ENCODE data around the gene ENG. TPM values are rescaled to one million over a fixed set of nuclear protein-coding genes. Genes with fewer than 3 reads are reported as not detected.
A peak's percentile ranks its signal among the peaks of the same experiment; 100 is the strongest.
"Not testable (repeated sequence)": the region's sequence is repeated elsewhere in the genome, so short reads cannot be mapped to it uniquely, and the experiment has no call there.

Gene ENG
- total RNA-seq, 3 donors from 2014 or later (not counting 1 experiment from before 2014, with no cell fraction given) = 8.5 to 13.6 (median 12.3) TPM

GRCh38 chr9:127781806-127782205, 72.7 kb downstream of the ENG start:
- Histone ChIP-seq H3K4me3 (ENCODE audit: low read length) (no peak overlapping the region), H3K27me3 (ENCODE audit: control insufficient read depth, insufficient read depth, low read length) (no peaks in the 10 kb centered on the region), H3K27ac (ENCODE audit: low read length) (peak overlapping the region; percentile 83), H3K36me3 (ENCODE audit: control insufficient read depth, insufficient read depth, low read length) (no peaks in the 10 kb centered on the region), H3K9me3 (ENCODE audit: control insufficient read depth, insufficient read depth, low read length) (no peaks in the 10 kb centered on the region), H3K4me1 (ENCODE audit: control insufficient read depth, insufficient read depth, low read length) (peaks cover 76% of the 10 kb centered on the region)
- peaks cover 60 to 78% of the 10 kb centered on the region in 2 donors for H3K4me1 Mint-ChIP-seq
- TF ChIP-seq, protein P1, sequence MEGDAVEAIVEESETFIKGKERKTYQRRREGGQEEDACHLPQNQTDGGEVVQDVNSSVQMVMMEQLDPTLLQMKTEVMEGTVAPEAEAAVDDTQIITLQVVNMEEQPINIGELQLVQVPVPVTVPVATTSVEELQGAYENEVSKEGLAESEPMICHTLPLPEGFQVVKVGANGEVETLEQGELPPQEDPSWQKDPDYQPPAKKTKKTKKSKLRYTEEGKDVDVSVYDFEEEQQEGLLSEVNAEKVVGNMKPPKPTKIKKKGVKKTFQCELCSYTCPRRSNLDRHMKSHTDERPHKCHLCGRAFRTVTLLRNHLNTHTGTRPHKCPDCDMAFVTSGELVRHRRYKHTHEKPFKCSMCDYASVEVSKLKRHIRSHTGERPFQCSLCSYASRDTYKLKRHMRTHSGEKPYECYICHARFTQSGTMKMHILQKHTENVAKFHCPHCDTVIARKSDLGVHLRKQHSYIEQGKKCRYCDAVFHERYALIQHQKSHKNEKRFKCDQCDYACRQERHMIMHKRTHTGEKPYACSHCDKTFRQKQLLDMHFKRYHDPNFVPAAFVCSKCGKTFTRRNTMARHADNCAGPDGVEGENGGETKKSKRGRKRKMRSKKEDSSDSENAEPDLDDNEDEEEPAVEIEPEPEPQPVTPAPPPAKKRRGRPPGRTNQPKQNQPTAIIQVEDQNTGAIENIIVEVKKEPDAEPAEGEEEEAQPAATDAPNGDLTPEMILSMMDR (IDR thresholded peaks at IDR 0.05) = no peak
- H3K27ac Mint-ChIP-seq = peak overlapping the region; percentile 95 to 98
- DNase-seq (no peak), ATAC-seq (no peak)
- intact Hi-C loops (cut with micrococcal nuclease) = loop anchor here (2.0 kb wide), 1 partner anchor 123 kb away; no protein-coding TSS in a partner anchor
- H3K36me3 Mint-ChIP-seq = no peaks in the 10 kb centered on the region
- H3K27me3 Mint-ChIP-seq (ENCODE audit: low read depth in 2 of 2) = no peaks in the 10 kb centered on the region
- peak overlapping the region; percentile 50 for H3K4me3 Mint-ChIP-seq
- H3K9me3 Mint-ChIP-seq = no peaks in the 10 kb centered on the region
- 85% methylated on average over 4 of the region's 4 CpGs for WGBS (ENCODE audit: insufficient coverage)

DNA sequence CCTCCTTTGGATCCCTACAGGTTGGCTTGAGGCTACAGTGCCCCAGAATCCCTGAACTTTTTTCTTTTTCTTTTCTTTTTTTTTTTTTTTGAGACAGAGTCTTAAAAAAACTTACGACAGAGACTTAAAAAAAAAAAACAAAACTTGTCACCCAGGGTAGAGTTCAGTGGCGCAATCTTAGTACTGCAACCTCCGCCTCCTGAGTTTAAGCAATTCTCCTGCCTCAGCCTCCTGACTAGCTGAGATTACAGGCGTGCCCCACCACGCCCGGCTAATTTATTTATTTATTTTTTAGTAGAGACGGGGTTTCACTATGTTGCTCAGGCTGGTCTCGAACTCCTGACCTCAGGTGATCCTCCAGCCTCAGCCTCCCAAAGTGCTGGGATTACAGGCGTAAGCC, 73.5 kb downstream of the ENG start:
- peak overlapping the region; percentile 83 for H3K27ac ChIP-seq (ENCODE audit: low read length)
- WGBS (ENCODE audit: insufficient coverage) = 56% methylated on average over 6 of the region's 9 CpGs
- not testable (repeated sequence) for H3K4me3 ChIP-seq (ENCODE audit: low read length); ATAC-seq; H3K9me3 Mint-ChIP-seq; H3K27me3 Mint-ChIP-seq (ENCODE audit: low read depth in 2 of 2); H3K9me3 ChIP-seq (ENCODE audit: control insufficient read depth, insufficient read depth, low read length); H3K36me3 Mint-ChIP-seq; H3K27me3 ChIP-seq (ENCODE audit: control insufficient read depth, insufficient read depth, low read length); H3K36me3 ChIP-seq (ENCODE audit: control insufficient read depth, insufficient read depth, low read length)
- DNase-seq = peak in 1 of 2 donors; percentile 54
- Mint-ChIP-seq H3K4me1 (peaks cover 62 to 82% of the 10 kb centered on the region in 2 donors), H3K27ac (peak overlapping the region; percentile 95 to 98), H3K4me3 (peak overlapping the region; percentile 98)
- intact Hi-C loops (cut with micrococcal nuclease) = loop anchor here (2.0 kb wide), 1 partner anchor 124 kb away; no protein-coding TSS in a partner anchor
- peaks cover 80% of the 10 kb centered on the region for H3K4me1 ChIP-seq (ENCODE audit: control insufficient read depth, insufficient read depth, low read length)

- Mint-ChIP-seq H3K27ac (peak overlapping the region; percentile 95 to 98), H3K36me3 (no peaks in the 10 kb centered on the region), H3K4me1 (peaks cover 62 to 82% of the 10 kb centered on the region in 2 donors), H3K27me3 (ENCODE audit: low read depth in 2 of 2) (no peaks in the 10 kb centered on the region), H3K9me3 (no peaks in the 10 kb centered on the region), H3K4me3 (peak overlapping the region; percentile 98)
- peaks cover 86% of the 10 kb centered on the region for H3K4me1 ChIP-seq (ENCODE audit: control insufficient read depth, insufficient read depth, low read length)
- 54% methylated on average over 20 of the region's 20 CpGs for WGBS (ENCODE audit: insufficient coverage)
- no peak overlapping the region for H3K4me3 ChIP-seq (ENCODE audit: low read length)
- no peaks in the 10 kb centered on the region for H3K27me3 ChIP-seq (ENCODE audit: control insufficient read depth, insufficient read depth, low read length)
- ATAC-seq (no peak), DNase-seq (peak; percentile 38 to 52)
- H3K27ac ChIP-seq (ENCODE audit: low read length) = peak overlapping the region; percentile 83
- H3K9me3 ChIP-seq (ENCODE audit: control insufficient read depth, insufficient read depth, low read length) = no peaks in the 10 kb centered on the region
- intact Hi-C loops (cut with micrococcal nuclease) = loop anchor here (2.0 kb wide), 1 partner anchor 124 kb away; no protein-coding TSS in a partner anchor
- no peaks in the 10 kb centered on the region for H3K36me3 ChIP-seq (ENCODE audit: control insufficient read depth, insufficient read depth, low read length)
- TF ChIP-seq, protein P1 (IDR thresholded peaks at IDR 0.05) = no peak
These were observed 74.2 kb downstream of the ENG start for GRCh38 chr9:127780126-127780885.

DNA sequence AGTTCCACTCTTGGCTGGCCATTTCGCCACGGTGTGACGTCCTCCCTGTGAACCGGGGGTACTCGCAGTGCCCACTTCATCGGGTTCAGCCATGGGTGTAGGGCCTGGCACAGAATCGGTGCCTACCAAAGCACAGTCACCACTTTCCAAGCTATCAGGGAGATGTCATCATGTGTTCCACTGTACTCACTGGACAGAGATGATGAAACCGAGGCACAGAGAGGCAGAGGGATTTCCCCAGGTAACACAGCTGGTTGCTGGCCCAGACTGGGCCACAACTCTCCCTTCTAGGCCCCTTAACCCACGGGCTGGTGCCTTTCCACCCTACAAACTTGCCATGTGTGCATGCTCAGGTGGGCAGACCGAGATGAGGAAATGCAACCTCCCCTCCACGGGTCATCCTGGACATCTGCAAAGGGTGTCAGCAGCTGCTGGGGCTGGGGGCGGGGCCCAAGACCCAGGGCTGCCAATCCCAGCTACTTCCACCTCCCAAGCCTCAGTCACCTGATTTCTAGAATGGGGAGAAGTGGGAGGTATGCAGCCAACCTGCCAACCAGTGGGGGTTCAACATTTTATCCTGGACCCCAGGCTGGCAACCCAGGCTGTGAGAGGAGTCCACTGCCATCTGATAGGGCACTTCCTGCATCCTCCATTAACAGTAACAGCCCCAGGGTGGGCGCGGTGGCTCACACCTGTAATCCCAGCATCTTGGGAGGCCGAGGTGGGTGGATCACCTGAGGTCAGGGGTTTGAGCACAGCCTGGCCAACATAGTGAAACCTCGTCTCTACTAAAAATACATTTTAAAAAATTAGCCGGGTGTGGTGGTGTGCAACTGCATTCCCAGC, 75.1 kb downstream of the ENG start:
- intact Hi-C loops (cut with micrococcal nuclease) = loop anchor here (10.0 kb wide), 1 partner anchor 285 kb away; the partner anchor contains the start of genes NAIF1 and SLC25A25

More for the DNA sequence above, 75.1 kb downstream of the ENG start:
- no peaks in the 10 kb centered on the region for H3K9me3 Mint-ChIP-seq
- Histone ChIP-seq H3K27ac (ENCODE audit: low read length) (peak overlapping the region; percentile 83), H3K4me3 (ENCODE audit: low read length) (peak overlapping the region; percentile 66), H3K9me3 (ENCODE audit: control insufficient read depth, insufficient read depth, low read length) (no peaks in the 10 kb centered on the region), H3K4me1 (ENCODE audit: control insufficient read depth, insufficient read depth, low read length) (peaks cover 88% of the 10 kb centered on the region), H3K27me3 (ENCODE audit: control insufficient read depth, insufficient read depth, low read length) (no peaks in the 10 kb centered on the region), H3K36me3 (ENCODE audit: control insufficient read depth, insufficient read depth, low read length) (peaks cover 2% of the 10 kb centered on the region)
- WGBS (ENCODE audit: insufficient coverage) = 9% methylated on average over 17 of the region's 17 CpGs
- TF ChIP-seq, protein P1 (IDR thresholded peaks at IDR 0.05) = no peak
- peak overlapping the region; percentile 98 for H3K4me3 Mint-ChIP-seq
- ATAC-seq (peak; percentile 49 to 60 (median 57)), DNase-seq (peak; percentile 54 to 82)
- peaks cover 59 to 81% of the 10 kb centered on the region in 2 donors for H3K4me1 Mint-ChIP-seq
- no peaks in the 10 kb centered on the region for H3K36me3 Mint-ChIP-seq
- no peaks in the 10 kb centered on the region for H3K27me3 Mint-ChIP-seq (ENCODE audit: low read depth in 2 of 2)
- peak overlapping the region; percentile 95 to 98 for H3K27ac Mint-ChIP-seq

Measured in natural killer cell (primary cell).